Testis (tissue), 3 donors: ENCODE measurements around the gene GPC6. TPM values are rescaled to one million over a fixed set of nuclear protein-coding genes. Genes with fewer than 3 reads are reported as not detected.
A peak's percentile ranks its signal among the peaks of the same experiment; 100 is the strongest.

Experiments used
- DNase-seq: peaks from one replicate; pipeline ENCODE4 v3.0.0-alpha.2; 2019
- H3K27ac ChIP-seq, 2 donors: fragments of 200-600 bp; sonication (generic); one replicate each; pipeline ENCODE4 v1.5.1; 2019
- H3K27me3 ChIP-seq: fragments of 200-600 bp; sonication (generic); one replicate; pipeline ENCODE4 v1.5.1; 2019
- H3K36me3 ChIP-seq: fragments of 200-600 bp; sonication (generic); one replicate; pipeline ENCODE4 v1.5.1; 2017; ENCODE audit warnings: low read depth; ENCODE audit errors: missing control alignments
- H3K4me1 ChIP-seq: fragments of 200-600 bp; sonication (generic); one replicate; pipeline ENCODE4 v1.5.1; 2019
- H3K4me3 ChIP-seq, 2 donors: fragments of 200-600 bp; sonication (generic); one replicate each; pipeline ENCODE4 v1.5.1; 2017 to 2019
- H3K9me3 ChIP-seq: fragments of 200-600 bp; sonication (generic); one replicate; pipeline ENCODE4 v1.5.1; 2017
- POLR2A ChIP-seq: fragments of 450-650 bp; IDR thresholded peaks from one replicate; pipeline ENCODE4 v1.6.1; 2017; ENCODE audit warnings: antibody characterized with exemption, mild to moderate bottlenecking, moderate library complexity
- WGBS, 2 donors: methylation state at CpG; one replicate each; pipeline ENCODE4 v1.1.5; 2018; 5-methylcytosine and 5-hydroxymethylcytosine counted together
- intact Hi-C: fragments of 100-400 bp; cut with DNase I; formaldehyde crosslinking; loops from one replicate; pipeline ENCODE4 v1.15.1; 2023; ENCODE audit warnings: low total_unique reads
- polyA plus RNA-seq: library from polyadenylated mRNA; stranded (reverse); fragments of 350-450 nt; fragmentation: Illumina TruSeq; extraction: RNeasy Lipid Tissue Mini Kit (QIAGEN cat#74804); gene quantifications from one replicate; pipeline ENCODE4 v1.2.3, GENCODE V29; 2014; ENCODE audit warnings: low read depth, low replicate concordance; ENCODE audit not compliant: insufficient read depth
- total RNA-seq, 2 donors: library from RNA; depleted of rRNA; stranded (reverse); fragments of >200 nt; gene quantifications; one replicate each; pipeline ENCODE4 v1.2.3, GENCODE V29; 2016
- TF ChIP-seq, protein P1 (sequence below), 3 experiments: fragments of 450-650 bp in 2 of 3; fragments of 200-600 bp in 1 of 3; sonication (generic) in 1 of 3; IDR thresholded peaks; one replicate each; pipeline ENCODE4 v1.5.1; 2016 to 2019; ENCODE audit warnings: antibody characterized with exemption in 3 of 3, mild to moderate bottlenecking in 2 of 3, moderate library complexity in 1 of 3

GPC6 gene
- total and polyA plus RNA-seq, 3 donors from 2014 or later, result 2.2 to 6.9 (median 4.3) TPM

DNA sequence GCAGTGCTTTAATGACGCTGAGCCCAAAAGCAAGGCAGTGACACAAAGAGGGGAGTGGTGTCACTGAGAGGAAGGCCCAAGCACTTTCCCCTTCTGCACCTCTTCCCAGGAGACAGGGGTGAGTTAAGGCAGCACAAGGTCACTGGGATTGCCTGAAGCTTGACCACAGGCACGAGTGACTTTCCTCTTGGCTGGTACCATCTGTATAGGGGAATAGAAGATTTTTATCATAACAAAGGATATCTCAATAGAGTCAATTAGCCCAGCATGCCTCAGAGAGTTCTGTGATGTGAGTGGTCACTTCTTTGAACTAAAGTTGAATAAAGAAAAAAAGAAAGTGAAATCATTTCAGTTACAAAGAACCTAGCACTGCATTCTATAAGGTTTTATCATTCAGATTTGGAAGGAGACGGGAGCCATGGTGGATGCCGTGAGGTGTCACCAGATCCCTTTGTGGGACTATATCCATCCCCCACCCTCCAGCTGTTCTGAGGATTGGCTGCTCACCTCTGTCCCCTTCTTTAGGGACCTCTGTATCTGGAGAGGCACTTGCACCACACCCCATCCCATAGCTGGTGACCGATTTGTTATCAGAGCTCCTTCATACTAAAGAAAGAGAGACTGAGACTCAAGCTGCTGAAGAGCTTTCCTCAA, 961.7 kb downstream of the GPC6 start:
- H3K9me3 ChIP-seq, result no peaks in the 10 kb centered on the region
- no peak for DNase-seq
- no peaks in the 10 kb centered on the region for H3K4me1 ChIP-seq
- no peak overlapping the region for H3K27ac ChIP-seq
- TF ChIP-seq POLR2A, result no peak
- TF ChIP-seq, protein P1, sequence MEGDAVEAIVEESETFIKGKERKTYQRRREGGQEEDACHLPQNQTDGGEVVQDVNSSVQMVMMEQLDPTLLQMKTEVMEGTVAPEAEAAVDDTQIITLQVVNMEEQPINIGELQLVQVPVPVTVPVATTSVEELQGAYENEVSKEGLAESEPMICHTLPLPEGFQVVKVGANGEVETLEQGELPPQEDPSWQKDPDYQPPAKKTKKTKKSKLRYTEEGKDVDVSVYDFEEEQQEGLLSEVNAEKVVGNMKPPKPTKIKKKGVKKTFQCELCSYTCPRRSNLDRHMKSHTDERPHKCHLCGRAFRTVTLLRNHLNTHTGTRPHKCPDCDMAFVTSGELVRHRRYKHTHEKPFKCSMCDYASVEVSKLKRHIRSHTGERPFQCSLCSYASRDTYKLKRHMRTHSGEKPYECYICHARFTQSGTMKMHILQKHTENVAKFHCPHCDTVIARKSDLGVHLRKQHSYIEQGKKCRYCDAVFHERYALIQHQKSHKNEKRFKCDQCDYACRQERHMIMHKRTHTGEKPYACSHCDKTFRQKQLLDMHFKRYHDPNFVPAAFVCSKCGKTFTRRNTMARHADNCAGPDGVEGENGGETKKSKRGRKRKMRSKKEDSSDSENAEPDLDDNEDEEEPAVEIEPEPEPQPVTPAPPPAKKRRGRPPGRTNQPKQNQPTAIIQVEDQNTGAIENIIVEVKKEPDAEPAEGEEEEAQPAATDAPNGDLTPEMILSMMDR (IDR thresholded peaks at IDR 0.05), result no peak
- H3K36me3 ChIP-seq, result no peaks in the 10 kb centered on the region
- intact Hi-C loops, result no loop called here
- H3K4me3 ChIP-seq, result no peak overlapping the region
- 72 to 80% methylated on average over 5 of the region's 5 CpGs for WGBS, 2 donors
- no peaks in the 10 kb centered on the region for H3K27me3 ChIP-seq

DNA sequence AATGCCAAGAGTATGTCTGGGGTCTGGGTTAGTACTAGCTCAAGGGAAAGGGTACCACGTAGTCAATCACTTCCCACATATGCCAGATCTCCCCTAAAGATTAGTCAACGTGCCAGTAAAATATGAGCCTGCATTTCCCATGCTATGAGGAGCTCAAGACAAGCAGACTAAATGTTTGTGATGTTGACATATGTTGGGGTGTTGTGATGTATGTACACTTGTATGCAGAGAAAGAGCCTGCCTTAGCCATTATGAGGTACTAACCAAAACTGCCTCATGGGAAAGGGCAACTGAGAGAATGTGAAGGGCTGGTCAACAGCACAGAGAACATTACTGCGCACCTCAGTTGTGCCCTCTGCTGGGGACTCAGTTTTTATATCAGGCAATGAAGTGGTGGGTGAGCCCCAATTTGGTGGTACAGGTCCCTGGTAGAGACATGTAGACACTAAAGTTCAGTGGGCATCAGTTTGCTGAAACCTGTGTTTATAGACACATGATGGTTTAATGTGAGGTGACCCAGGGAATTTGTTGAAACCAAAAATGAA, 965.9 kb downstream of the GPC6 start:
- no peak for TF ChIP-seq POLR2A
- TF ChIP-seq, protein P1 (IDR thresholded peaks at IDR 0.05), result peak in 1 of 3 experiments; percentile 11
- no peaks in the 10 kb centered on the region for H3K9me3 ChIP-seq
- no peaks in the 10 kb centered on the region for H3K36me3 ChIP-seq
- H3K27ac ChIP-seq, result no peak overlapping the region
- intact Hi-C loops, result no loop called here
- peak; percentile 47 for DNase-seq
- no peak overlapping the region for H3K4me3 ChIP-seq
- H3K4me1 ChIP-seq, result no peaks in the 10 kb centered on the region
- H3K27me3 ChIP-seq, result no peaks in the 10 kb centered on the region
- 72 to 90% methylated on average over 3 of the region's 3 CpGs for WGBS, 2 donors

DNA sequence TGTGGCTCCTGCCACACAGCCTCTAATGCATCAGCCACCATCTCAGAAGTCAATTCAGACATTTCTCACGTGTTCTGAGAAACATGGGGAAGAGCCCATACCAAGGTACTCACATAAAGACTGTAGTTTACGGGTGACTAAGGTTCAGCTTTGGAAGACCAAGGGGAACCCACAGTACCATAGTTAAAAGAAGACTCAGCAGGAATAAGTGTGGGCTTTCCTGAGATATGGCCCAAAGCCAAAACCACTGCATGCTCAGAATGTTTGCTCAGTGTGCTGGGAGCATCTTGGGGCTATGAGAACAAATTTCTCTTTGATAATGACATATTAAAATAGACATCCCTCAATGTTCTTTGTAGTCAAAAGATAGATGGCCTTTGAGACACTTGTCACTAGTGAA, 969.1 kb downstream of the GPC6 start:
- H3K36me3 ChIP-seq, result no peaks in the 10 kb centered on the region
- intact Hi-C loops, result no loop called here
- H3K4me3 ChIP-seq, result no peak overlapping the region
- no peak overlapping the region for H3K27ac ChIP-seq
- H3K4me1 ChIP-seq, result no peaks in the 10 kb centered on the region
- H3K27me3 ChIP-seq, result no peaks in the 10 kb centered on the region
- DNase-seq, result no peak
- 82 to 92% methylated on average over 2 of the region's 2 CpGs for WGBS, 2 donors
- H3K9me3 ChIP-seq, result no peaks in the 10 kb centered on the region
- TF ChIP-seq POLR2A, result no peak
- TF ChIP-seq, protein P1 (IDR thresholded peaks at IDR 0.05), result no peak

DNA sequence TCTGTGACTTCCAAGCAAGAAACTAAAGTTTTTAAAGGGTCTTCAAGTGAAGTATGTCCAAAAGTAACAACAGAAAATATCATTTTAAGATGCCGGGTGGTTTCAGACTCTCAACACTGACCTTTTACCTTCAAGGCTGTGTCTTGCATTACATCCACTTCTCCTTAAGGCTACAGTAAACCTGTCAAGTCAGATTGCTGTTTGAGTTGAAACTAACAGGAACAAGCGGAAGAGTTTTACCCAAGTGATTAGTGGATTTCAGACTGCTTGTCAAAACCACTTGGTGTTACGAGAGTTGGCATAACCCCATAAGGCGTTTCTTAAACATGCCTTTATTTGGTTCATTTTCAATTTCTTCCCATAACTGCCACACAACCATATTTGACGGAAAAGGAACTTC, 969.8 kb downstream of the GPC6 start:
- WGBS, 2 donors, result 84 to 87% methylated on average over 5 of the region's 5 CpGs
- TF ChIP-seq, protein P1 (IDR thresholded peaks at IDR 0.05), result no peak
- TF ChIP-seq POLR2A, result no peak
- no peaks in the 10 kb centered on the region for H3K4me1 ChIP-seq
- H3K9me3 ChIP-seq, result no peaks in the 10 kb centered on the region
- H3K36me3 ChIP-seq, result no peaks in the 10 kb centered on the region
- no peaks in the 10 kb centered on the region for H3K27me3 ChIP-seq
- DNase-seq, result no peak
- no peak overlapping the region for H3K4me3 ChIP-seq
- intact Hi-C loops, result no loop called here
- H3K27ac ChIP-seq, result no peak overlapping the region

DNA sequence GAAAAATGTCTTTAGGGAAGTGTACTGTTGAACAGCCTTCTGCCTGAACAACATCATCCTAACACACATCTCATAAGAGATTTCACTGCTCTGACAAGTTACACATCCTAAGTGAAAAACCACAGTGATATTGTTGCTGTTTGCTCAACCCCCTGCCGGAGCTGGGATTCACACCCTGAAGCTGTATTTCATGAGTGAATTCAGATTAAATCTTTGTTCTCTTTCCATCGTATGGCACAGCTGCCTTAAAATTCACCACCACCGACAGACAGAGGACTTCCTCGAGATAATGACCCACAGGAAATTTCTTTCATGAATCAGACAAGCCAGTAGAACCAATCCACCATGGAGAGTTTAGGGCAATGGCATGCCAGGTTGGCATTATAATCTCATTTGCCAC, 972.1 kb downstream of the GPC6 start:
- TF ChIP-seq, protein P1 (IDR thresholded peaks at IDR 0.05), result no peak
- TF ChIP-seq POLR2A, result no peak
- intact Hi-C loops, result no loop called here
- WGBS, 2 donors, result 78% methylated on average over 4 of the region's 4 CpGs
- no peaks in the 10 kb centered on the region for H3K9me3 ChIP-seq
- H3K4me1 ChIP-seq, result no peaks in the 10 kb centered on the region
- H3K4me3 ChIP-seq, result no peak overlapping the region
- H3K27ac ChIP-seq, result no peak overlapping the region
- H3K36me3 ChIP-seq, result no peaks in the 10 kb centered on the region
- no peak for DNase-seq
- no peaks in the 10 kb centered on the region for H3K27me3 ChIP-seq
